ENCODE data around the gene C1QTNF7.

The C1QTNF7 gene

DNA sequence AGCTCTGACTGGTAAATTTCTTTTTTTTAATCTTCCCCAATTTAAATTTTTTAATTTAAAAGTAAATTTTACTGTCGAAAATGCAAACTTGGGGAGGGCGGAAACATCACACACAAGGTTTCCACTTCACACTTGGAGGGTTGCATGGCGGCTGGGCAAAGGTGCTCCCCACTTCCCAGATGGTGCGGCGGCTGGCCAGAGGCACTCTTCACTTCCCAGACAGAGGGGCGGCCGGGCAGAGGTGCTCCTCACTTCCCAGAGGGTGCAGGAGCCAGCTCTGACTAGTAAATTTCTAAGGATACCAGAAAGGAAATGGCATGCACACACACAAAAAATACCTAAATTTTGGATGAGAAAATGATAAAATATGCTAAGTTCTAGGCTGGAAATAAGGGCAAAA lies 16.4 kb downstream of the C1QTNF7 start:
- CTCF ChIA-PET, result no interaction called here
- H3K27ac ChIP-seq (ENCODE audit: extremely low read depth, low read depth, low read length), result no peak overlapping the region
- POLR2A ChIA-PET, result no interaction called here

DNA sequence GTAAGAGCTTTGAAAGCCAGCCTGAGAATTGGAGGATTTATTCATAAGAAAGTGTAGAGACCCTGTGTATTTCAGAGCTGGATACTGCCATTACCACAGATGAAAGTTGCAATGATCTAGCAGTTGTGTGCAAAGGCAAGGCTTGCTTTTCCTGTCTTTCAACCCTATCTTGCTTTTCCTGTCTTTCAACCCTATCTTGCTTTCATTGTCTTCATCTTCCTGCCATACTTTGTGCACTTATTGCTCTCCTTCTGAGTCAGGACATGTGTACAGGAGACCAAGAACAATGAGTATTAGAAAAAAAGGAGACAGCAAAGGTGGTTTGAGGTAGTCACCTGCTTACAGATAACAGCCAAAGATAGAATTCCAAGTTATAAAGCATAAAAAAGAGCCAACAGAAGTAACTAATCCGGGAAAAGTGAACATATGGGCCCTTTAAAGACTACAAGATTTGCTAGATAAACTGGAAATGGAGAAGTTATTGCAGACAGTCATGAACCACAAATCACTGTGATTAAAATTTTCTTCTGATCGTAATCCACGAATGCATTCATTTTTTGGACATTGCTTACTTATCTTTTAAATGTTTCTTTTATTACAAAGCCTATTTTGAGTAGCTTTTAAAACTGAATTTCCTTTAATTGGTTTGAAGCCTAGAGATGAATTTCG lies 17.2 kb downstream of the C1QTNF7 start:
- Histone ChIP-seq H3K9me3 (ENCODE audit: control insufficient read depth, insufficient read depth, low read depth, low read length) (no peaks in the 10 kb centered on the region), H3K27ac (ENCODE audit: extremely low read depth, low read depth, low read length) (no peak overlapping the region), H3K4me3 (ENCODE audit: low read depth, low read length) (no peak overlapping the region), H3K4me1 (ENCODE audit: control insufficient read depth, insufficient read depth, low read length) (no peaks in the 10 kb centered on the region), H3K36me3 (ENCODE audit: control insufficient read depth in 2 of 2, insufficient read depth in 1 of 2, low read length in 2 of 2) (no peaks in the 10 kb centered on the region)
- ChIA-PET CTCF (no interaction called here), POLR2A (no interaction called here)
- TF ChIP-seq, protein P1, sequence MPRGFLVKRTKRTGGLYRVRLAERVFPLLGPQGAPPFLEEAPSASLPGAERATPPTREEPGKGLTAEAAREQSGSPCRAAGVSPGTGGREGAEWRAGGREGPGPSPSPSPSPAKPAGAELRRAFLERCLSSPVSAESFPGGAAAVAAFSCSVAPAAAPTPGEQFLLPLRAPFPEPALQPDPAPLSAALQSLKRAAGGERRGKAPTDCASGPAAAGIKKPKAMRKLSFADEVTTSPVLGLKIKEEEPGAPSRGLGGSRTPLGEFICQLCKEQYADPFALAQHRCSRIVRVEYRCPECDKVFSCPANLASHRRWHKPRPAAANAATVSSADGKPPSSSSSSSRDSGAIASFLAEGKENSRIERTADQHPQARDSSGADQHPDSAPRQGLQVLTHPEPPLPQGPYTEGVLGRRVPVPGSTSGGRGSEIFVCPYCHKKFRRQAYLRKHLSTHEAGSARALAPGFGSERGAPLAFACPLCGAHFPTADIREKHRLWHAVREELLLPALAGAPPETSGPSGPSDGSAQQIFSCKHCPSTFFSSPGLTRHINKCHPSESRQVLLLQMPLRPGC (tag by site-specific recombination; IDR thresholded peaks at IDR 0.05), result no peak
- TF ChIP-seq, protein P2, sequence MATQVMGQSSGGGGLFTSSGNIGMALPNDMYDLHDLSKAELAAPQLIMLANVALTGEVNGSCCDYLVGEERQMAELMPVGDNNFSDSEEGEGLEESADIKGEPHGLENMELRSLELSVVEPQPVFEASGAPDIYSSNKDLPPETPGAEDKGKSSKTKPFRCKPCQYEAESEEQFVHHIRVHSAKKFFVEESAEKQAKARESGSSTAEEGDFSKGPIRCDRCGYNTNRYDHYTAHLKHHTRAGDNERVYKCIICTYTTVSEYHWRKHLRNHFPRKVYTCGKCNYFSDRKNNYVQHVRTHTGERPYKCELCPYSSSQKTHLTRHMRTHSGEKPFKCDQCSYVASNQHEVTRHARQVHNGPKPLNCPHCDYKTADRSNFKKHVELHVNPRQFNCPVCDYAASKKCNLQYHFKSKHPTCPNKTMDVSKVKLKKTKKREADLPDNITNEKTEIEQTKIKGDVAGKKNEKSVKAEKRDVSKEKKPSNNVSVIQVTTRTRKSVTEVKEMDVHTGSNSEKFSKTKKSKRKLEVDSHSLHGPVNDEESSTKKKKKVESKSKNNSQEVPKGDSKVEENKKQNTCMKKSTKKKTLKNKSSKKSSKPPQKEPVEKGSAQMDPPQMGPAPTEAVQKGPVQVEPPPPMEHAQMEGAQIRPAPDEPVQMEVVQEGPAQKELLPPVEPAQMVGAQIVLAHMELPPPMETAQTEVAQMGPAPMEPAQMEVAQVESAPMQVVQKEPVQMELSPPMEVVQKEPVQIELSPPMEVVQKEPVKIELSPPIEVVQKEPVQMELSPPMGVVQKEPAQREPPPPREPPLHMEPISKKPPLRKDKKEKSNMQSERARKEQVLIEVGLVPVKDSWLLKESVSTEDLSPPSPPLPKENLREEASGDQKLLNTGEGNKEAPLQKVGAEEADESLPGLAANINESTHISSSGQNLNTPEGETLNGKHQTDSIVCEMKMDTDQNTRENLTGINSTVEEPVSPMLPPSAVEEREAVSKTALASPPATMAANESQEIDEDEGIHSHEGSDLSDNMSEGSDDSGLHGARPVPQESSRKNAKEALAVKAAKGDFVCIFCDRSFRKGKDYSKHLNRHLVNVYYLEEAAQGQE (tag by site-specific recombination; IDR thresholded peaks at IDR 0.05), result no peak
- TF ChIP-seq ZNF654 (tag by site-specific recombination; IDR thresholded peaks at IDR 0.05; ENCODE audit: low read depth) (no peak), ZNF701 (tag by site-specific recombination; IDR thresholded peaks at IDR 0.05) (no peak)

More for the DNA sequence above, 16.4 kb downstream of the C1QTNF7 start:
- Histone ChIP-seq H3K4me1 (ENCODE audit: control insufficient read depth, insufficient read depth, low read length) (no peaks in the 10 kb centered on the region), H3K36me3 (ENCODE audit: control insufficient read depth in 2 of 2, insufficient read depth in 1 of 2, low read length in 2 of 2) (no peaks in the 10 kb centered on the region), H3K9me3 (ENCODE audit: control insufficient read depth, insufficient read depth, low read depth, low read length) (no peaks in the 10 kb centered on the region), H3K4me3 (ENCODE audit: low read depth, low read length) (no peak overlapping the region)
- no peak for TF ChIP-seq ZNF776 (tag by site-specific recombination; IDR thresholded peaks at IDR 0.05; ENCODE audit: borderline replicate concordance)

DNA sequence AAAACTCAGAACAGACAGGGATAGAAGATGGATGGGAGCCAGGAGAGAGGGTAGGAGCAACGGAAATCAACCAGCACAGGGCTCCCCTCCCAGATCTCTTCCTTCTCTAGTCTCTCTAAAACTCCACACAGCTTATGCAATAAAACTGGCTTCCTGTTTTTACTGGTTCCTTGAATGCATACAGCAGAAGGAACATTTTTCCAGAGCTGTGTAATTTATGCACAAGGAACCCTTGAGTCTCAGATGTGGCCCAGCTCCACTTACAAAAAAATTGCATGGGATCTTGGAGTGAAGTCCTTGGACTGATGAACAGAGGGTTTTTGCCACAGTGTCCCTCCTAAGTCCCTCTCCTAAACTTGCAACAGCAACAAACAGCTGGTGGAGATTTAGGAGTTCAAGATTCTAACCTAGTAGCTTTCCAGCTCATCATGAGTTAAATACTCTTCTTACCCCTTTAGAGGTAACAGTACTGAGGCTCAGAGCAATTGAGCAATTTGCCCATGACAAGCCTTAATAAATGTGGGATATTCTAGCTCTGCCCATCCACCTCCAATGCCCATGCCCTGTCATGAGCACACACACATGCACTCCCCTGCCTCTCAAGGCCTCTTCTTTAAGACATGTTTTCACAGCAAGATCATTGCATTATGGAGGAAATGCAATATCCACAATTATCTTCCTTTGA lies 23.5 kb downstream of the C1QTNF7 start:
- no peaks in the 10 kb centered on the region for H3K36me3 ChIP-seq (ENCODE audit: control insufficient read depth in 2 of 2, insufficient read depth in 1 of 2, low read length in 2 of 2)
- no peaks in the 10 kb centered on the region for H3K4me1 ChIP-seq (ENCODE audit: control insufficient read depth, insufficient read depth, low read length)
- POLR2A ChIA-PET, result no interaction called here
- CTCF ChIA-PET, result interaction anchor here (1.0 kb wide), 1 partner anchor 213 kb away, joined by 3 read pairs; no protein-coding TSS in a partner anchor
- no peak overlapping the region for H3K27ac ChIP-seq (ENCODE audit: extremely low read depth, low read depth, low read length)
- H3K4me3 ChIP-seq (ENCODE audit: low read depth, low read length), result no peak overlapping the region
- no peaks in the 10 kb centered on the region for H3K9me3 ChIP-seq (ENCODE audit: control insufficient read depth, insufficient read depth, low read depth, low read length)
- TF ChIP-seq, protein P3, sequence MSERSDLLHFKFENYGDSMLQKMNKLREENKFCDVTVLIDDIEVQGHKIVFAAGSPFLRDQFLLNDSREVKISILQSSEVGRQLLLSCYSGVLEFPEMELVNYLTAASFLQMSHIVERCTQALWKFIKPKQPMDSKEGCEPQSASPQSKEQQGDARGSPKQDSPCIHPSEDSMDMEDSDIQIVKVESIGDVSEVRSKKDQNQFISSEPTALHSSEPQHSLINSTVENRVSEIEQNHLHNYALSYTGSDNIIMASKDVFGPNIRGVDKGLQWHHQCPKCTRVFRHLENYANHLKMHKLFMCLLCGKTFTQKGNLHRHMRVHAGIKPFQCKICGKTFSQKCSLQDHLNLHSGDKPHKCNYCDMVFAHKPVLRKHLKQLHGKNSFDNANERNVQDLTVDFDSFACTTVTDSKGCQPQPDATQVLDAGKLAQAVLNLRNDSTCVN (tag by site-specific recombination; optimal IDR thresholded peaks at IDR 0.05), result no peak
- TF ChIP-seq ZNF23 (tag by site-specific recombination; IDR thresholded peaks at IDR 0.05; ENCODE audit: borderline replicate concordance), result no peak
- TF ChIP-seq ZBTB48 (tag by site-specific recombination; IDR thresholded peaks at IDR 0.05), result no peak
- no peak for TF ChIP-seq ZFHX2 (tag by site-specific recombination; conservative IDR thresholded peaks at IDR 0.05)
- TF ChIP-seq ZNF37A (tag by site-specific recombination; IDR thresholded peaks at IDR 0.05), result no peak
- TF ChIP-seq ZSCAN16 (tag by site-specific recombination; IDR thresholded peaks at IDR 0.05), result no peak
- TF ChIP-seq ZNF555 (tag by site-specific recombination; conservative IDR thresholded peaks at IDR 0.05), result no peak
- no peak for TF ChIP-seq ZNF324 (tag by site-specific recombination; IDR thresholded peaks at IDR 0.05)
- no peak for TF ChIP-seq WT1 (tag by site-specific recombination; IDR thresholded peaks at IDR 0.05)
